HT1080 (cell line): ENCODE results near the gene DDX17. TPM values are rescaled to one million over a fixed set of nuclear protein-coding genes. Genes with fewer than 3 reads are reported as not detected.

ENCODE experiments used
- DNase-seq: peaks from one replicate; pipeline ENCODE4 v3.0.0-alpha.2; 2015; ENCODE audit warnings: low read depth
- total RNA-seq: library from RNA; depleted of rRNA; stranded (reverse); fragments of >200 nt; shearing (Covaris generic); gene quantifications from 2 replicates; pipeline ENCODE4 v1.2.3, GENCODE V29; 2014

DDX17 gene
- total RNA-seq, 1 experiment from 2014 or later: 292 TPM

- DNase-seq: no peak
Observed at GRCh38 chr22:38467438-38467903, 38.6 kb downstream of the DDX17 start.

DNA sequence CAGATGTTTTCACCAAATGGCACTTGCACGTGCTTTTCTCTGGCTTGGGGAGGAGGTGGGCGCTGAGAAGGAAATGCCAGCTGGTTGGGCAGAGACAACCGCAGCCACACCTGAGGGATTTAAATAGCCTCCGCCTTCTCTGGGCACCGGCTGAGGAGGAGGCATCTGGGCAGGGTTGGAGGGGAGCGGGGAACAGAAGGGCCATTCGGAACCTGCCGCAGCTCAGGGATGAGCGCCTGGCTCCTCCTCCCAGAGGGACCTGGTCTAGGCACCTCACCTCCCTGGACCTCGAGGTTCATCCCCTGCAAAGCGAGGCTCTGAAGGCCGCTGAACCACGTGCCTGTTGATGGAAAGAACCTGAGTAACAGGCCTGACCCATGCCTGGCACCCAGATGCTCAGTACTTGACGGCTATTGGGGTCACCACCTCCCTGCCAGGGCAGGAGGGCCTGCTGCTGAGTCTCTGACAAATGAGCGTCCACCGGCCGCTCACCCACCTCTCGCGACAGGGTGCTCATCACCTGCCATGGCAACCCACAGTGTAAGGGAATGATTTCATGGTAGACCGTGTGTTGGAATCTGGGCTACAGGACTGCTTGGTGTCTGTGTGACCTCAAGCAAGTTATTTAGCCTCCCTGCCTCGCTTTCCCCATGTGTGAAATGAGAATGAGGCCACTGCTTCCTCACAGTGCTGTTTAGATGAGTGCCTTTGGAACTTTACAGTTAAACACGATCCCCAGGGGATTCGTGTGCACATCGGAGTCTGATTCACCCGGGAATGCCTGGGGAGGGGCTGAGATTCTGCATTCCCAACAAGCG, 40.2 kb downstream of the DDX17 start:
- no peak for DNase-seq

GRCh38 chr22:38464992-38465672, 41.0 kb downstream of the DDX17 start:
- no peak for DNase-seq

DNA sequence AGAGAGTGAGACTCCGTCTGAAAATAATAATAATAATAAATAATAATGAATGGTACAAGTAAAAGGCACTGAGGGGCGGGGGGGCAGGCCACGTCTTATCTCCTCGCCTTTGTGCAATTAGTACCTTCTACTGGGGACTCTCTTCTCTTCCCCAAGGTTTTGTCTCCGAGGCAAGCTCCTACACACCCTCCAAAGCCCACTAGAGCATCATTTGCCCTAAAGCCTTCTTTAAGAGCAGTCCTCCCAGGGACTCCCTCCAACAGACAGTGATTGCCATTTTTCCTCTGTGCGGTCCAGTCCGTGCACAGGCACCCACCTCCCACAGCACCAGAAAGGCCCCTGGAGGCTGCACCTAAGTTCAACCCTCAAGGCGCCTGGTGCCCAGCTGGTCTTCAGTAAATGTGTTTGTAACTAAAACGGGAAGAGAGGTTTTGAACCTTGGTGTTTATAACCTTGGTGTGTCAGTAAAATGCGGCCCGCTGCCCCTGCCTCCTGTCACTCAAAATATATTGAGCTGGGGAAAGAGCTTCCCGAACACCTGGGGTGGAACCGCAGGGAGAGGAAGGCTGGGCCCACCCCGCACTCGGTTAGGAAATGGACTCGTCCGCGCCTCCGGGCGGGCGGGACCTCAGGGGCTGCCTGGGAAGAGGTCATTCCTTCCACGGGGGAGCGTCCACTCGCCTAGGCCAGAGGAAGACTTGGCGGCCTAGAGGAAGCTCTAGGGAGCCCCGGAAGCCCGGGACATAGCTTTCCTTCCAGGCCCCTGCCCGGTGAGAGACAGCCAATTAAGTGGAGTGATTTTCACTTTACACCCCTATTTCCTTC, 42.9 kb downstream of the DDX17 start:
- DNase-seq: no peak

DNA sequence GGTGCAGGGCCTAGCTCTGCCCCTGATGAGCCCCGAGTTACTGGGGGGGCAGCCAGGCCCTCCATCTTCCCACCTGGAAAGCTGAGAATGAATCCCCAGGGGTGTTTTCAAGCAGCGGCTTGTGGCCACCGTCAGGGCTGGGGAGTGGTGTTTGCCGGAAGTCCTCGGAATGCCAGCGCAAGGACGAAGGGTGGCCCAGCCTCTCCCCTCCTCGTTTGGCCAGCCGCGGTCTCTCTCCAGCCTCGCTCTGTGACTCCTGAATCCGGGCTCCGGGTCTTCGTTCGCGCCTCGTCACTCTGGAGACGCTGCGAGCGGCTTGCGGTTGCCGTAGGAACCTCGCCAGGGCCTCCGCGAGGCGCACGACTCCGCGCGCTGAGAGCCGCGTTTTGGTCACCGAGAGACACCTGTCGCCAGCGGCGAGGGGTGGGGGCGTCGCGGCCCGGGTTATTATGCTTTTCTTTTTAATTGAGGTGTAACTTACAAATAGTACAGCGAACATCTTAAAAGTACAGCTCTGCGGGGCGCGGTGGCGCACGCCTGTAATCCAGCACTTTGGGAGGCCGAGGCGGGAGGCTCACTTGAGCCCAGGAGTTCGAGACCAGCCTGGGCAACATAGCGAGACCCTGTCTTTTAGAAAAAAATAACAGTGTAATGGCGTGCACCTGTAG, 44.6 kb downstream of the DDX17 start:
- peak; percentile 62 for DNase-seq

DNA sequence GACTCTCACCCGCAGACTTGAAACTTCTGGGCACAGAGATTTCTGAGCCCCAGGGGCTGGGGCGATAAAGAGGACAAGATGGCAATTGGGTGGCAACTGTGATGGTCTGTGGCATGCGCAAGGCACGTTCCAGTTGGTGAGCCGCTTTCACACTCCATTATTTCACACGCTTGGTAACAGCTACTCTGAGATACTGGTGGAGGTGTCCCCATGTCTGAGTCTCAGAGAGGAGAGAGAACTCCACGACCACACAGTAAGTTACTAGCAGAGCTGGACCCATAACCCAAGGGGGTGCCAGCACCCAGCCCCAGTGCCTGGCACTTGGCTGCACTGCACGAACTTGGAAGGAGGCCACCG, 45.1 kb downstream of the DDX17 start:
- no peak for DNase-seq

- no peak for DNase-seq
Observed at GRCh38 chr22:38460426-38460840, 45.7 kb downstream of the DDX17 start.

DNA sequence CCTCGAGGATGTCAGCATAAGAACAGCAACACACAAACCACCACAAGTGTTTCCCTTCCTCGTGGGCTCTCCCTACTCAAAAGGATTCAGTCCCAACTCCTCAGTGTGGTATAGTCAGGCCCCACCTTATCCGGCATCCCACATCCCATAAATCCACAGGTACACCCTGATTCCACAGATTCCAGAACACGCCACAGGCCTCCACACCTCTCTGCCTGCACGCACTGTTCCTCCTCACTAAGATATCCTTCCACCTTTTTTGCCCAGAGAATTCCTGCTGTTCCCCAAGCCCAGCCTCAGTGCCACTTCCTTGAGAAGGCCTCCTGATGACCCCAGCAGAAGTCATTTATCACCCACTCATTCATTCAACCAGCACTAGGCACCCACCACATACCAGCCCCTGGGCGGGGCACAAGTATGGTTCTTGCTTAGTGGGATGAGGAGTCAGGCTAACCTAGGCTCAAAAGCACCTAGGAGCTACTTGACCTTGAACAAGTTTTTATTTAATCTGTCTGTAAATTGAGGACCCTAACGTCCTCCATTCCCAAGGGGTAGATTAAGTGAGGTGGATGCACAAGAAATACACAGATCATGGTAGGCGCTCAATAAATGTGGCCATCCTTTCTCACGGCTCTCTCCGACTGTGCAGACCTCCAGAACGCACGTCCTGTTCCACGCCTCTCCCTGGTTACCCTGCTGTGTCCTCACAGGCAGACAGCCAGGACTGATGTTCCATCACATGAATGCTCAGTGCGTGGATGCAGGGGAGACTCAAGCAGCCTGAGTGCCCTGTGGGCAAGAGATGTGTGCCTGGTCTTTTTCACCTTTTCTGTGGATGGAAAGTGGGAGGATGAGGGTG, 49.0 kb downstream of the DDX17 start:
- no peak for DNase-seq

GRCh38 chr22:38456272-38456835, 49.8 kb downstream of the DDX17 start:
- no peak for DNase-seq

- no peak for DNase-seq
Observed at GRCh38 chr22:38455530-38456271, 50.4 kb downstream of the DDX17 start.

DNA sequence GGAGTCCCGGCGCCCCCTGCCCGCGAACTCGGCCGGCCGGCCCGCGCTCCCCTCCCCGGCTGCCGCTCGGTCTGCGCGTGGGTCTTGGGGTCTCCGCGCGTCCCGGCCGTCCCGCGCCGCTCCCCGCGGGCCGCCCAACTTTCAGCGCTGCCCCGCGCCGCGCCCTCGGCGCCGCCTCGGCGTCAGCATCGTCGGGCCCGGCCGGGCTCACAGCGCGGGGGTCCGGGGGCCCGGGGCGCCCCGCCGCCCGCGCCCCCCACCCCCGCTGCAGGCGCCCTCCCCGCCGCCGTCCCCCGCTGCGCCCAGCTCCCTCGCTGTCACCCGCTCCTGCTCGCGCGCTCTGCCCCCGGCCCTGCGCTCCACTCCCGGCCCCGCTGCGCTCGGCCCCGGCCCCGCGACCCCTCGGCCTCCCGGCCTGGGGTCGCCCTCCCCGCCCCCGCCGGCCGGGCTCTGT, 51.0 kb downstream of the DDX17 start, which contains the start of gene KCNJ4:
KCNJ4 (minus strand) TSS at position 124 of the 454 bp plus-strand sequence. CDS start 27,067 bp downstream, outside the sequence.
- DNase-seq: no peak

DNA sequence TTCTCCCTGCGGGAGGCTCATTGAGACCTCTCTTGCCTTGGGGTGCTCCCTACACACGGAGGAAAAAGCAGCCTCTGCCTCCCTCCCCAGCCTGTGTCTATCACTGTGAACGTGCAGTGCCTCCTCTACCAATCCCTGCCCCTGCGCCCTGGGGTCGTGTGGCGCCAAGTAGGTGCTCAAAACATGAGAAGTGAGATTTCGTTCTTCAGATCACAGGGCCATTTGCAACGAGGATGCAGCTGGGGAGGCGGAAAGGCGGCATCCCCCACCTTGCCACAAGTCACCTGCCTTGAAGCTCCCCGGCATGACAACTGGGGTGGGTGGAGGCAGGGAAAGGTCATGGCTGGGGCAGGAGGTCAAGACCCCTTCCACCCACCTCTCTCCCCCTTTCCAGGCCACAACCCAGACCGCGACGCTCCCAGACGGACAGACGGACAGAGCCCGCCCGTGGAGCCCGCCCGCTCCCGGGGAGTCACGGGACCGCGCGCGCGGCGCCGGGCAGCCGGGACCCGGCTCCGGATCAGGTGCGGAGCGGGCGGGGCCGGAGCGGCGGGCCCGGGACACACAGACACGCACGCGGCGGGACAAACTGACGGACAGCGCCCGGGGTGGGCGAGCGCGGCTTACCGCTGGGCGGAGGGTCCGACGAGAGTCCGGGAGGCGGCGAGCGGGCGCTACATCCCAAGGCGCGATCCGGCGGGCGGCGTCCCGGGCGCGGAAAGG, 51.6 kb downstream of the DDX17 start:
- DNase-seq: no peak

DNA sequence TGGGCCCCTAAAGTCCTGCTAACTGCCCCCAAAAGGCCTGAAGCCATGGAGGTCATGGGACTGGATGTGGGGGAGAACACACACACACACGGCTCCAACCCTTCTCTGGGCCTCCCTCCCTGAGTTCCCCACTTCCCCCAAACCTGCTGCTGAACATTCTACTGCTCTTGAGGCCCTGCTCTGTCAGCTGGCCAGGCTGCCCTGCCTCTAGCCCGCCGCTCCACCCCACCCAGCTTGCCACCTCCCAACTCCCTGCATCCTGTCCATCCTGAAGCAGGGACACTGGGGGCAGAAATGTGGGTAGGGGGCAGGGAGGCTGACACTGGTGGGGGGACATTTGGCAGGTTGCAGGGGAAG, 52.1 kb downstream of the DDX17 start:
- DNase-seq: no peak

- no peak for DNase-seq
Observed at GRCh38 chr22:38453066-38453672, 52.9 kb downstream of the DDX17 start.

DNA sequence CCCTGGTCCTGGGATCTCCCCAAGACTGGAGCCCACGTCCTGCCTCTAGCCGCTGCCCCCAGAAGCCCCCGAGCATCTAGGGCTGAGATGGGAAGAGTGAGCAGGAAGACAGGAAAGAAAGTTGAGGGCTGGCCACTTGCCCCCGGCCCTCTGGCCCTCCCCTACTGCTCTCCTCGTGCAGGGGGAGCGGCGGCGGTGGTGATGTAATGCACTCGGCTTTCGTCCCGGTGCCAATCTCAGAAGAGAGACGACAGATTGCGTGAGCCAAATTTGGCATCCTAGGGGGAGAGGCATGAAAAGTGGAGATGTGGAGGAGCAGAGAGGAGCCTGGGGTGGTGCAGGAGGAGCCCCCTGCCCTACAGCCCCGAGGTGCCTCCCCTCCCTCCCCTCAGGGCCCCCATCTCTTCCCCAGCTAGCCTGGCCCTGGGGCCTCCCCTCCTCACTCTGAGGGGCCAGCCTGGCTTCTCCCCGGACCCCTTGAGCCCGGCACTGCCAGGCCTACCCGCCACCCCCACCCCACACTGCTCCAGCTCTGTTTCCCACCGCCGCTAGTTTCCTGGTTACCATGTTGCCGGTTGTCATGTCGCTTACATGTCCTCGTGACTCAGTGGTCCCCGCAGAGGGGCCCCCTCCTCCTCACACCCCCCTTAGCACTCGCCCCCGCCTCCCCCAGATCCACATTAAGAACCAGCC, 53.6 kb downstream of the DDX17 start:
- no peak for DNase-seq

DNA sequence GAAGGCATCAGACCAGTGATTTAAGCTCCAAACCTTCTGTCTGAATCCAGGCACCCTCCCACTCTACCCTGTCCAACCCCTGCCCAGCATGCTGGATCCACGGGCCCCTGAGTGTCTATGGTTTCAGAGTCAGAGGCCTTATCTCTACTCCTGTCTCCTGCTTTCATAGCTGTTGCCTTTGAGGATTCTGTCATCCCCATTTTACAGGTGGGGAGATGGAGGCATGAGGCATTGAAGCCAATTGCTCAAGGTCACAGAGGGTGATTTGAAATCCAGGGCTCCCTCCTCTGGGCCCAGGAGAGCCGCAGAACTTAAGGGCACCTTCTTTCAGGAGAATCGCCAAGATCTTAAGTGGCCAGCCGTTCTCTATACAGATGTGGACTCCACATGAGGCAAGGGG, 54.2 kb downstream of the DDX17 start:
- DNase-seq: no peak

GRCh38 chr22:38451404-38451803, 54.7 kb downstream of the DDX17 start:
- DNase-seq: no peak
